ENCODE data around the gene TLR6. TPM values are rescaled to one million over a fixed set of nuclear protein-coding genes. Genes with fewer than 3 reads are reported as not detected.
A peak's percentile ranks its signal among the peaks of the same experiment; 100 is the strongest.

TLR6 gene
- total and polyA plus RNA-seq, 10 of the 15 experiments (the other 5 are each of a cell fraction or from before 2014, with no cell fraction given): 1.1 to 49.4 (median 12.5) TPM

GRCh38 chr4:38857354-38858096, 908 bp upstream of the TLR6 start (continued):
- TF ChIP-seq TCF7 (IDR thresholded peaks at IDR 0.05; ENCODE audit: borderline replicate concordance): peak; percentile 19; the same call in 1 of the 2 replicates
- TF ChIP-seq, protein P1, sequence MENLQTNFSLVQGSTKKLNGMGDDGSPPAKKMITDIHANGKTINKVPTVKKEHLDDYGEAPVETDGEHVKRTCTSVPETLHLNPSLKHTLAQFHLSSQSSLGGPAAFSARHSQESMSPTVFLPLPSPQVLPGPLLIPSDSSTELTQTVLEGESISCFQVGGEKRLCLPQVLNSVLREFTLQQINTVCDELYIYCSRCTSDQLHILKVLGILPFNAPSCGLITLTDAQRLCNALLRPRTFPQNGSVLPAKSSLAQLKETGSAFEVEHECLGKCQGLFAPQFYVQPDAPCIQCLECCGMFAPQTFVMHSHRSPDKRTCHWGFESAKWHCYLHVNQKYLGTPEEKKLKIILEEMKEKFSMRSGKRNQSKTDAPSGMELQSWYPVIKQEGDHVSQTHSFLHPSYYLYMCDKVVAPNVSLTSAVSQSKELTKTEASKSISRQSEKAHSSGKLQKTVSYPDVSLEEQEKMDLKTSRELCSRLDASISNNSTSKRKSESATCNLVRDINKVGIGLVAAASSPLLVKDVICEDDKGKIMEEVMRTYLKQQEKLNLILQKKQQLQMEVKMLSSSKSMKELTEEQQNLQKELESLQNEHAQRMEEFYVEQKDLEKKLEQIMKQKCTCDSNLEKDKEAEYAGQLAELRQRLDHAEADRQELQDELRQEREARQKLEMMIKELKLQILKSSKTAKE (IDR thresholded peaks at IDR 0.05; ENCODE audit: low read depth, poor library complexity, severe bottlenecking): peak; percentile 71
- TF ChIP-seq BCL11A (IDR thresholded peaks at IDR 0.05; ENCODE audit: low read depth, low read length): peak; percentile 81
- TF ChIP-seq TARDBP (IDR thresholded peaks at IDR 0.05; ENCODE audit: borderline replicate concordance): peak; percentile 63; the same call in 1 of the 2 replicates
- TF ChIP-seq NR2C2 (IDR thresholded peaks at IDR 0.05; ENCODE audit: borderline replicate concordance, control insufficient read depth, insufficient read length, low read depth): no peak
- TF ChIP-seq RUNX3 (IDR thresholded peaks at IDR 0.05; ENCODE audit: low read length): peak; percentile 43; the same call in 1 of the 2 replicates
- peak; percentile 44 for TF ChIP-seq SMAD1 (IDR thresholded peaks at IDR 0.05; ENCODE audit: low read depth, partially characterized antibody)
- no peak for TF ChIP-seq SUZ12 (IDR thresholded peaks at IDR 0.05; ENCODE audit: unreplicated experiment)
- TF ChIP-seq, protein P2, sequence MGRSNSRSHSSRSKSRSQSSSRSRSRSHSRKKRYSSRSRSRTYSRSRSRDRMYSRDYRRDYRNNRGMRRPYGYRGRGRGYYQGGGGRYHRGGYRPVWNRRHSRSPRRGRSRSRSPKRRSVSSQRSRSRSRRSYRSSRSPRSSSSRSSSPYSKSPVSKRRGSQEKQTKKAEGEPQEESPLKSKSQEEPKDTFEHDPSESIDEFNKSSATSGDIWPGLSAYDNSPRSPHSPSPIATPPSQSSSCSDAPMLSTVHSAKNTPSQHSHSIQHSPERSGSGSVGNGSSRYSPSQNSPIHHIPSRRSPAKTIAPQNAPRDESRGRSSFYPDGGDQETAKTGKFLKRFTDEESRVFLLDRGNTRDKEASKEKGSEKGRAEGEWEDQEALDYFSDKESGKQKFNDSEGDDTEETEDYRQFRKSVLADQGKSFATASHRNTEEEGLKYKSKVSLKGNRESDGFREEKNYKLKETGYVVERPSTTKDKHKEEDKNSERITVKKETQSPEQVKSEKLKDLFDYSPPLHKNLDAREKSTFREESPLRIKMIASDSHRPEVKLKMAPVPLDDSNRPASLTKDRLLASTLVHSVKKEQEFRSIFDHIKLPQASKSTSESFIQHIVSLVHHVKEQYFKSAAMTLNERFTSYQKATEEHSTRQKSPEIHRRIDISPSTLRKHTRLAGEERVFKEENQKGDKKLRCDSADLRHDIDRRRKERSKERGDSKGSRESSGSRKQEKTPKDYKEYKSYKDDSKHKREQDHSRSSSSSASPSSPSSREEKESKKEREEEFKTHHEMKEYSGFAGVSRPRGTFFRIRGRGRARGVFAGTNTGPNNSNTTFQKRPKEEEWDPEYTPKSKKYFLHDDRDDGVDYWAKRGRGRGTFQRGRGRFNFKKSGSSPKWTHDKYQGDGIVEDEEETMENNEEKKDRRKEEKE (IDR thresholded peaks at IDR 0.05): no peak
- TF ChIP-seq TCF3 (IDR thresholded peaks at IDR 0.05; ENCODE audit: borderline replicate concordance, insufficient read depth, low read depth, low read length): no peak
- TF ChIP-seq TCF12 (IDR thresholded peaks at IDR 0.05; ENCODE audit: low read depth, low read length): no peak
- TF ChIP-seq RCOR1 (conservative IDR thresholded peaks at IDR 0.05; ENCODE audit: low read depth, low read length): peak; percentile 77; the same call in 1 of the 2 replicates
- peak; percentile 62; the same call in 1 of the 2 replicates for TF ChIP-seq BMI1 (IDR thresholded peaks at IDR 0.05; ENCODE audit: borderline replicate concordance)
- 0 out of 2 replicates have a peak, but pooled peaks have one; percentile 21 for TF ChIP-seq SMC3 (IDR thresholded peaks at IDR 0.05; ENCODE audit: borderline replicate concordance, low read length)
- peak; percentile 96 for TF ChIP-seq EED (IDR thresholded peaks at IDR 0.05; ENCODE audit: low read depth)
- TF ChIP-seq SP1 (IDR thresholded peaks at IDR 0.05; ENCODE audit: low read depth, low read length): no peak
- TF ChIP-seq SMARCA5 (IDR thresholded peaks at IDR 0.05): 0 out of 2 replicates have a peak, but pooled peaks have one; percentile 7
